ENCODE data around the gene TNFRSF1A. TPM values are rescaled to one million over a fixed set of nuclear protein-coding genes. Genes with fewer than 3 reads are reported as not detected.

TNFRSF1A gene
- polyA plus RNA-seq, 2 of the 4 experiments (the other 2 are of a cell fraction): 416 to 460 TPM

DNA sequence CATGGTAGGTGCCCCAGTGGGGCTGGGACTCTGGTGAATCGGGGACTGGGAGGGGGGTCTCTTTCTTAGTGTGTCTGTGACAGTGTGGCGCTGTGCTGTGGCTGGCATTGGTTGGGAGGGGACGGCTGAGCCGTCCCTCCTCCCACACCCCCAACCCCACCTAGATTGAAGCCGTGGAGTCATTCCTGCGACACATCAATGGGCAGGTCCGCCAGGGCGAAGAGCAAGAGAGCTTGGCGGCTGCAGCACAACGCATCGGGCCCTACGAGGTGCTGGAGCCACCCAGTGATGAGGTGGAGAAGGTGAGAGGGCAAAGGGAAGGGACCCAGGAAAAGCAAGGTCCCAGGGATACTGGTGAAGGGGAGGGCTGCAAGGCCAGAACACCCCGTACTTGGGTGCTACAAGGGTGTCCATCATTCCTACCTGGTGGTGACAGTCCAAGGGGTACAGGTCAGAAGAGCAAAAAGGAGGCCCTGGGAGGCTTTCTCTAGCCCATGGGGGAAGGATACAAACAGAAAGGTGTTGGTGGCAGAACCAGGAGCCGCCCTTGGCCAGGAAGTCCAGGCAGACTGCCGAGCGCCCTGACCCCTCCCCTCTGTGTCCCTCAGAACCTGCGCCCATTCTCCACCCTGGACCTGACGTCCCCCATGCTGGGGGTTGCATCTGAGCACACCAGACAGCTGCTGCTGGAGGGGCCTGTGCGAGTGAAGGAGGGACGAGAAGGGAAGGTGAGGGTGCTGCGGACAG, 24.0 kb downstream of the TNFRSF1A start:
- TF ChIP-seq HEYL (CRISPR knock-in tag; IDR thresholded peaks at IDR 0.05) (no peak), FOSL2 (IDR thresholded peaks at IDR 0.05) (no peak), FOSL2 (CRISPR knock-in tag; IDR thresholded peaks at IDR 0.05) (no peak), TP53 (CRISPR knock-in tag; IDR thresholded peaks at IDR 0.05) (peak; percentile 37; the same call in 1 of the 2 replicates), KDM5A (IDR thresholded peaks at IDR 0.05) (no peak), EP300 (IDR thresholded peaks at IDR 0.05) (no peak)
- ChIA-PET POLR2A (interaction anchor here (1.1 kb wide), 1 partner anchor 152 kb away, joined by 3 read pairs; the partner anchor contains the start of gene VAMP1), CTCF (interaction anchor here (1.0 to 1.6 kb wide), 4 partner anchors 9 to 148 kb away, joined by 3 to 12 read pairs (median 4); no protein-coding TSS in a partner anchor)
- DNase-seq (ENCODE audit: low read depth in 1 of 2, low spot score in 1 of 2): no peak
- peak; percentile 0 to 1; a peak in 3 of 6 replicates for ATAC-seq
- Histone ChIP-seq H3K4me2 (0 out of 3 replicates have a peak overlapping the region, but pooled peaks have one; percentile 6), H3K4me3 (no peak overlapping the region), H3K27ac (peak overlapping the region in 1 of 2 experiments; percentile 52; a peak in 3 of 6 replicates), H3K9me3 (no peaks in the 10 kb centered on the region), H3K4me1 (peaks cover 70% of the 10 kb centered on the region)
- no peak for FAIRE-seq
- 77% methylated on average over 21 of the region's 21 CpGs for WGBS (ENCODE audit: missing lambda C conversion rate)

DNA sequence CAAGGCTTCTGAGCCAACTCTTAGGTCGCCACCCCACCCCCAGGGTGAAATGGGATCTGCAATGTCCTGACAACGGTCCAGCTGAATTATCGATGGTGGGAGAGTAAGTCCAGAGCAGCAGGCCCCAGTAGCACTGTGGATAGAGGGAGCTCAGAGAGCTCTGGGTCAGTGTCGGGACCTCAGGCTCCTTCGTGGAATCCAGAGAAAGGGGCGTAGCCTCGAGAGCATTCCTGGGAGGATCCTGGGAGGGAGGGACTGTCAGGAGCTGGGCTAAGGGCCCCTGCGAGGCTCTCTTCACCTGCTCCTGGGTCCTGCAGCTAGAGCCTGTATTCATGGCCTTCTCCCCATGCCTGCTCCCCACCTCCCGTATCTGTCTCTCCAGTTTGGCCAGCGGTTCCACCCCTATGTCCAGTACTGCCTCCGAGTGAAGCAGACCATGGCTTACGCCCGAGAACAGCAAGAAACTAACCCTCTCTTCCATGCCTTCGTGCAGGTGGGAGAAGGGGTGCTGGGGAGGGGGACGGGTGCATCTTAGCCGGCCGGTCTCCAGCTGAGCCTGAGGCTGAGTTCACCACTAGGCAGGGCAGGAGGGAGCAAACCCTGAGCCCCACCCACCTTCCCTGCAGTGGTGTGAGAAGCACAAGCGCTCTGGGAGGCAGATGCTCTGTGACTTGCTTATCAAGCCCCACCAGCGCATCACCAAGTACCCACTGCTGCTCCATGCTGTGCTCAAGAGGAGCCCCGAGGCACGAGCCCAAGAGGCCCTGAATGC, 24.8 kb downstream of the TNFRSF1A start:
- Histone ChIP-seq H3K9me3 (no peaks in the 10 kb centered on the region), H3K4me1 (peaks cover 70% of the 10 kb centered on the region), H3K27ac (peak overlapping the region in 1 of 2 experiments; percentile 52; a peak in 3 of 6 replicates), H3K4me2 (0 out of 3 replicates have a peak overlapping the region, but pooled peaks have one; percentile 6), H3K4me3 (no peak overlapping the region)
- ChIA-PET POLR2A (interaction anchor here (0.5 to 1.1 kb wide), 2 partner anchors 110 to 153 kb away, joined by 3 to 5 read pairs; partner anchors contain the start of gene VAMP1), CTCF (interaction anchor here (1.0 to 3.1 kb wide), 6 partner anchors 9 to 148 kb away, joined by 3 to 19 read pairs (median 4); no protein-coding TSS in a partner anchor)
- TF ChIP-seq, protein P1, sequence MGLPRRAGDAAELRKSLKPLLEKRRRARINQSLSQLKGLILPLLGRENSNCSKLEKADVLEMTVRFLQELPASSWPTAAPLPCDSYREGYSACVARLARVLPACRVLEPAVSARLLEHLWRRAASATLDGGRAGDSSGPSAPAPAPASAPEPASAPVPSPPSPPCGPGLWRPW (IDR thresholded peaks at IDR 0.05): no peak
- TF ChIP-seq POLR2AphosphoS2 (conservative IDR thresholded peaks at IDR 0.05; ENCODE audit: low read length) (peak; percentile 69), HOXB5 (CRISPR knock-in tag; IDR thresholded peaks at IDR 0.05) (no peak), MAFK (IDR thresholded peaks at IDR 0.05; ENCODE audit: partially characterized antibody) (no peak), TP53 (CRISPR knock-in tag; IDR thresholded peaks at IDR 0.05) (peak; percentile 76; the same call in 1 of the 2 replicates), EHMT2 (IDR thresholded peaks at IDR 0.05; ENCODE audit: low read depth) (no peak), RARB (CRISPR knock-in tag; IDR thresholded peaks at IDR 0.05) (peak; percentile 43; the same call in 1 of the 2 replicates), BHLHE40 (IDR thresholded peaks at IDR 0.05; ENCODE audit: low read depth, low read length) (no peak), ZNF302 (CRISPR knock-in tag; IDR thresholded peaks at IDR 0.05) (no peak), RAD21 (conservative IDR thresholded peaks at IDR 0.05 in 1 of 2, IDR thresholded peaks at IDR 0.05 in 1 of 2) (no peak), CBX2 (IDR thresholded peaks at IDR 0.05; ENCODE audit: borderline replicate concordance, low read depth) (no peak), GATA3 (IDR thresholded peaks at IDR 0.05; ENCODE audit: borderline replicate concordance) (no peak), KDM5A (IDR thresholded peaks at IDR 0.05) (no peak), TFCP2L1 (CRISPR knock-in tag; IDR thresholded peaks at IDR 0.05) (no peak), NR3C1 (IDR thresholded peaks at IDR 0.05) (no peak), CHD2 (IDR thresholded peaks at IDR 0.05; ENCODE audit: low read length, partially characterized antibody) (no peak), FOSB (CRISPR knock-in tag; IDR thresholded peaks at IDR 0.05) (peak; percentile 19; the same call in 1 of the 2 replicates), JUNB (IDR thresholded peaks at IDR 0.05) (no peak)
- TF ChIP-seq, protein P2, sequence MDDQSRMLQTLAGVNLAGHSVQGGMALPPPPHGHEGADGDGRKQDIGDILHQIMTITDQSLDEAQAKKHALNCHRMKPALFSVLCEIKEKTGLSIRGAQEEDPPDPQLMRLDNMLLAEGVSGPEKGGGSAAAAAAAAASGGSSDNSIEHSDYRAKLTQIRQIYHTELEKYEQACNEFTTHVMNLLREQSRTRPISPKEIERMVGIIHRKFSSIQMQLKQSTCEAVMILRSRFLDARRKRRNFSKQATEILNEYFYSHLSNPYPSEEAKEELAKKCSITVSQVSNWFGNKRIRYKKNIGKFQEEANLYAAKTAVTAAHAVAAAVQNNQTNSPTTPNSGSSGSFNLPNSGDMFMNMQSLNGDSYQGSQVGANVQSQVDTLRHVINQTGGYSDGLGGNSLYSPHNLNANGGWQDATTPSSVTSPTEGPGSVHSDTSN (IDR thresholded peaks at IDR 0.05): peak; percentile 15
- ATAC-seq (peak; percentile 15 to 27; a peak in 5 of 6 replicates), DNase-seq (ENCODE audit: low read depth in 1 of 2, low spot score in 1 of 2) (peak in 1 of 2 experiments; percentile 58), FAIRE-seq (no peak)
- 61% methylated on average over 18 of the region's 21 CpGs for WGBS (ENCODE audit: missing lambda C conversion rate)
